HepG2 (cell line): Measurements from ENCODE around the gene ARID5B. TPM values are rescaled to one million over a fixed set of nuclear protein-coding genes. Genes with fewer than 3 reads are reported as not detected.

ENCODE experiments used
- ATAC-seq: fragments of 200-7000 bp; cut with Tn5 transposase; 3 replicates; pipeline ENCODE4 v1.9.1; 2020; ENCODE audit warnings: mild to moderate bottlenecking, moderate library complexity
- BruUV-seq: library from RNA; stranded (reverse); fragments of 400-500 nt; replicated peaks from 2 replicates; lab custom pipeline; 2021; lab: Mats Ljungman, UMichigan
- CTCF ChIA-PET: fragments of 300-600 bp; formaldehyde crosslinking; extraction: SDS; loops from one replicate; lab custom pipeline; 2021; ENCODE audit warnings: low total read pairs, inconsistent platforms, low intra/inter-chr PET ratio; lab: Yijun Ruan, JAX
- POLR2A ChIA-PET: fragments of 350-600 bp; sonication (Branson Sonifier 250); formaldehyde crosslinking; loops from one replicate; lab custom pipeline; 2020; ENCODE audit warnings: antibody characterized with exemption, inconsistent platforms; lab: Yijun Ruan, JAX
- DNase-seq: peaks from one replicate; pipeline ENCODE4 v3.0.0-alpha.2; 2015; ENCODE audit warnings: low spot score
- FAIRE-seq: peaks from 3 replicates; lab custom pipeline; 2011; peaks lifted over from hg19 to GRCh38; lab: Jason Lieb, UNC
- H2AFZ ChIP-seq: one replicate; pipeline ENCODE4 v1.6.1; 2011; ENCODE audit warnings: low read length, inconsistent platforms
- H3K27ac ChIP-seq: fragments of 300-600 bp; 3 replicates; pipeline ENCODE4 v1.8.0; 2011; ENCODE audit warnings: mixed run types, mild to moderate bottlenecking, mixed read lengths, low read length, inconsistent platforms; ENCODE audit not compliant: insufficient read depth; ENCODE audit errors: extremely low read length
- H3K27me3 ChIP-seq, 2 experiments: fragments of 200-600 bp in 1 of 2; 2 replicates in 1 of 2; 3 replicates in 1 of 2; pipeline versions ENCODE4 v1.6.0 to v1.8.0; 2011; ENCODE audit warnings: low read length in 2 of 2, mild to moderate bottlenecking in 2 of 2, moderate library complexity in 2 of 2, inconsistent platforms in 1 of 2; ENCODE audit not compliant: insufficient read depth in 2 of 2, control insufficient read depth in 1 of 2
- H3K36me3 ChIP-seq, 2 experiments: fragments of 200-600 bp in 1 of 2; replicated peaks in 1 of 2; 2 replicates in 1 of 2; 3 replicates in 1 of 2; pipeline versions ENCODE4 v1.5.1 to v1.8.0; 2011; ENCODE audit warnings: low read length in 2 of 2, inconsistent platforms in 1 of 2; ENCODE audit not compliant: insufficient read depth in 2 of 2, control insufficient read depth in 1 of 2
- H3K4me1 ChIP-seq: 2 replicates; pipeline ENCODE4 v1.5.1; 2012; ENCODE audit warnings: low read length, inconsistent platforms; ENCODE audit not compliant: insufficient read depth
- H3K4me2 ChIP-seq: 2 replicates; pipeline ENCODE4 v1.6.0; 2011; ENCODE audit warnings: low read depth, low read length, inconsistent platforms
- H3K4me3 ChIP-seq, 3 experiments: fragments of 200-600 bp in 1 of 3; sonication (generic), shearing (Covaris generic) in 1 of 3; replicated peaks in 1 of 3; 2 replicates each; pipeline ENCODE4 v1.5.1; 2011 to 2016; ENCODE audit warnings: low read length in 3 of 3, inconsistent platforms in 2 of 3, low read depth in 2 of 3, mild to moderate bottlenecking in 2 of 3, control low read depth in 1 of 3, mixed read lengths in 1 of 3; ENCODE audit not compliant: insufficient read depth in 1 of 3
- H3K79me2 ChIP-seq: one replicate; pipeline ENCODE4 v1.6.1; 2011; ENCODE audit warnings: low read length, inconsistent platforms; ENCODE audit not compliant: insufficient read depth
- H3K9ac ChIP-seq: 2 replicates; pipeline ENCODE4 v1.6.0; 2011; ENCODE audit warnings: mild to moderate bottlenecking, low read depth, low read length, inconsistent platforms; ENCODE audit not compliant: insufficient read depth
- H3K9me3 ChIP-seq: 2 replicates; pipeline ENCODE4 v1.5.1; 2012; ENCODE audit warnings: mild to moderate bottlenecking, low read length
- H4K20me1 ChIP-seq: 2 replicates; pipeline ENCODE4 v1.6.0; 2011; ENCODE audit warnings: inconsistent platforms, mild to moderate bottlenecking, low read length, moderate library complexity; ENCODE audit not compliant: insufficient read depth
- ASH2L ChIP-seq: fragments of 300-600, 200-600 bp; sonication (generic); IDR thresholded peaks from 2 replicates; pipeline ENCODE4 v1.7.0; 2017; ENCODE audit warnings: low read depth, mild to moderate bottlenecking, moderate library complexity, mixed read lengths, low read length; ENCODE audit not compliant: insufficient read length
- CREB3 ChIP-seq: sonication (generic); formaldehyde crosslinking; IDR thresholded peaks from 2 replicates; pipeline ENCODE4 v1.5.0; 2020; ENCODE audit warnings: missing genetic modification reagents
- DNMT3B ChIP-seq: conservative IDR thresholded peaks from 2 replicates; pipeline ENCODE4 v1.6.1; 2016; ENCODE audit warnings: missing biosample characterization, control low read depth
- ERF ChIP-seq: IDR thresholded peaks from 2 replicates; pipeline ENCODE4 v1.6.1; 2018; ENCODE audit warnings: missing biosample characterization, missing genetic modification reagents
- ETV6 ChIP-seq: sonication (generic); formaldehyde crosslinking; conservative IDR thresholded peaks from 2 replicates; pipeline ENCODE4 v1.4.0; 2020; ENCODE audit warnings: missing genetic modification reagents
- FOXA1 ChIP-seq, 2 experiments: fragments of 450-650 bp in 1 of 2; sonication (generic) in 1 of 2; formaldehyde crosslinking in 1 of 2; IDR thresholded peaks; 2 replicates each; pipeline versions ENCODE4 v1.4.0 to v1.6.1; 2016 to 2020; ENCODE audit warnings: missing genetic modification reagents in 1 of 2
- GTF2F1 ChIP-seq: fragments of 150-350 bp; IDR thresholded peaks from 2 replicates; pipeline ENCODE4 v1.6.1; 2014; ENCODE audit warnings: low read length
- HOXA9 ChIP-seq: sonication (generic); formaldehyde crosslinking; IDR thresholded peaks from 2 replicates; pipeline ENCODE4 v1.8.1; 2022; ENCODE audit warnings: missing genetic modification reagents, mild to moderate bottlenecking, moderate library complexity, borderline replicate concordance
- KAT2B ChIP-seq: fragments of 150-350 bp; IDR thresholded peaks from 2 replicates; pipeline ENCODE4 v1.6.1; 2014; ENCODE audit warnings: low read depth, low read length, borderline replicate concordance
- NBN ChIP-seq: fragments of 450-650 bp; conservative IDR thresholded peaks from 2 replicates; pipeline ENCODE4 v1.6.1; 2017
- PAX8 ChIP-seq: sonication (generic); formaldehyde crosslinking; IDR thresholded peaks from 2 replicates; pipeline ENCODE4 v1.8.0; 2022; ENCODE audit warnings: mild to moderate bottlenecking, missing genetic modification reagents, borderline replicate concordance
- RFX1 ChIP-seq: fragments of 450-650 bp; IDR thresholded peaks from 2 replicates; pipeline ENCODE4 v1.6.1; 2017
- SOX5 ChIP-seq: IDR thresholded peaks from 2 replicates; pipeline ENCODE4 v1.6.1; 2016; ENCODE audit warnings: borderline replicate concordance
- TCF7L2 ChIP-seq: IDR thresholded peaks from 2 replicates; pipeline ENCODE4 v1.6.1; 2011; ENCODE audit warnings: mild to moderate bottlenecking, low read depth, low read length, moderate library complexity
- TEAD2 ChIP-seq: sonication (generic); formaldehyde crosslinking; IDR thresholded peaks from 2 replicates; pipeline ENCODE4 v1.9.0; 2021; ENCODE audit warnings: missing genetic modification reagents
- THAP7 ChIP-seq: sonication (generic); formaldehyde crosslinking; IDR thresholded peaks from 2 replicates; pipeline ENCODE4 v1.8.1; 2023; ENCODE audit warnings: mild to moderate bottlenecking, missing genetic modification reagents
- ZNF543 ChIP-seq: sonication (generic); formaldehyde crosslinking; IDR thresholded peaks from 2 replicates; pipeline ENCODE4 v1.4.0; 2020; ENCODE audit warnings: mild to moderate bottlenecking, missing genetic modification reagents
- ZNF564 ChIP-seq: sonication (generic); formaldehyde crosslinking; IDR thresholded peaks from 2 replicates; pipeline ENCODE4 v1.8.1; 2023; ENCODE audit warnings: mild to moderate bottlenecking, missing genetic modification reagents
- ZNF570 ChIP-seq: sonication (generic); formaldehyde crosslinking; IDR thresholded peaks from 2 replicates; pipeline ENCODE4 v1.4.0; 2020; ENCODE audit warnings: mild to moderate bottlenecking, missing genetic modification reagents, borderline replicate concordance
- ZNF598 ChIP-seq: sonication (generic); formaldehyde crosslinking; IDR thresholded peaks from 2 replicates; pipeline ENCODE4 v1.5.1; 2020; ENCODE audit warnings: mild to moderate bottlenecking, missing genetic modification reagents, borderline replicate concordance
- ZNF678 ChIP-seq: sonication (generic); formaldehyde crosslinking; IDR thresholded peaks from 2 replicates; pipeline ENCODE4 v1.4.0; 2020; ENCODE audit warnings: mild to moderate bottlenecking, missing genetic modification reagents
- ZNF777 ChIP-seq: sonication (generic); formaldehyde crosslinking; IDR thresholded peaks from 2 replicates; pipeline ENCODE4 v1.4.0; 2020; ENCODE audit warnings: missing genetic modification reagents
- ZNF800 ChIP-seq: sonication (generic); formaldehyde crosslinking; IDR thresholded peaks from 2 replicates; pipeline ENCODE4 v1.4.0; 2020; ENCODE audit warnings: missing genetic modification reagents
- ZZZ3 ChIP-seq: sonication (generic); formaldehyde crosslinking; IDR thresholded peaks from 2 replicates; pipeline ENCODE4 v1.4.0; 2020; ENCODE audit warnings: missing genetic modification reagents, mild to moderate bottlenecking, borderline replicate concordance
- WGBS: methylation state at CpG from one replicate; pipeline ENCODE4 v1.1.6; 2017; ENCODE audit warnings: low lambda C conversion rate; 5-methylcytosine and 5-hydroxymethylcytosine counted together
- in situ Hi-C: cut with HindIII; loops from 2 replicates; pipeline ENCODE4 v1.10.0; 2017; ENCODE audit warnings: low pct_unique_long_range_greater_than_20kb; ENCODE audit not compliant: extremely low pct_ligation_motif_present
- intact Hi-C: fragments of 100-400 bp; cut with micrococcal nuclease; formaldehyde crosslinking; loops from one replicate; pipeline ENCODE4 v1.10.0; 2022; ENCODE audit not compliant: unreplicated experiment
- polyA plus RNA-seq, 8 experiments: library from polyadenylated mRNA; depleted of rRNA in 3 of 8; stranded (reverse) in 7 of 8; unstranded in 1 of 8; fragments of >200 nt; fragmentation: Illumina TruSeq in 4 of 8; extraction: Trizol in 4 of 8; gene quantifications; 2 replicates each; pipeline versions ENCODE4 v1.2.1 to v1.2.3, GENCODE V29; 2011 to 2016; ENCODE audit warnings: low read depth in 4 of 8, missing spikeins in 1 of 8, mixed read lengths in 1 of 8; ENCODE audit not compliant: insufficient read depth in 1 of 8
- total RNA-seq, 5 experiments: library from RNA; depleted of rRNA; stranded (reverse); fragments of >200 nt; fragmentation: Illumina TruSeq; extraction: Trizol; gene quantifications; 2 replicates each; pipeline ENCODE4 v1.2.3, GENCODE V29; 2016; ENCODE audit warnings: low read depth in 1 of 5

Gene ARID5B
- total and polyA plus RNA-seq, 2 of the 13 experiments (the other 11 are each of a cell fraction or from before 2014, with no cell fraction given) = 6.2 to 21.1 TPM

DNA sequence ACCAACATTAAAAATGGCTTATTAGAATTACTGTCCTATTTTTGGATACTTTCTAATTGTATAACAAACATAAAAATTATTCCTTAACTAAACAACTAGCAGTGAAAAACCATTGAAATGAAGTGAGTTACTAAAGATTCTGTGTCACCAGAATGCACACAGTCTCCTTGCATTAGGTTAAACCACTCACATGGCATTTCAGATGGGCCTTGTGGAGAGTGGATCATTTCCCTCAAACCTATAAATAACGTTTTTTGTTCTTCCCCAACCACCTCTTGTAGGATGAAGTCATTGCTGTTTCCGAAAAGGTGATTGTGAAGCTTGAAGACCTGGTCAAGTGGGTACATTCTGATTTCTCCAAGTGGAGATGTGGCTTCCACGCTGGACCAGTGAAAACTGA is 38.4 kb downstream of the ARID5B start (continued):
- TF ChIP-seq ZNF564 (CRISPR knock-in tag) (no peak), ZNF570 (CRISPR knock-in tag) (no peak), RFX1 (no peak), GTF2F1 (no peak), THAP7 (CRISPR knock-in tag) (no peak)
- TF ChIP-seq, all 625 proteins: peak for 0

GRCh38 chr10:61941202-61941681 is 39.7 kb downstream of the ARID5B start:
- peaks cover 31% of the 10 kb centered on the region for H3K4me1 ChIP-seq
- BruUV-seq = no TSS peak
- in situ Hi-C loops (no loop called here), intact Hi-C loops (no loop called here)
- no peak overlapping the region for H3K4me3 ChIP-seq
- no peak overlapping the region for H3K9ac ChIP-seq
- no peak overlapping the region for H3K27ac ChIP-seq
- H3K79me2 ChIP-seq = peaks cover 3% of the 10 kb centered on the region
- no peak for DNase-seq
- FAIRE-seq = no peak
- no peak for TF ChIP-seq KAT2B
- no peak for TF ChIP-seq ASH2L
- no peak for TF ChIP-seq ZNF777
- no peak for TF ChIP-seq ERF
- no peak for TF ChIP-seq PAX8
- no peak for TF ChIP-seq ZNF800 (CRISPR knock-in tag)
- TF ChIP-seq HOXA9 (CRISPR knock-in tag) = no peak
- no peak for TF ChIP-seq ETV6 (CRISPR knock-in tag)
- no peak for TF ChIP-seq TCF7L2
- no peak for TF ChIP-seq FOXA1 (IDR thresholded peaks at IDR 0.05)
- TF ChIP-seq FOXA1 (CRISPR knock-in tag; IDR thresholded peaks at IDR 0.05) = no peak
- TF ChIP-seq ZNF598 (CRISPR knock-in tag) = no peak
- TF ChIP-seq NBN = no peak
- TF ChIP-seq ZNF678 (CRISPR knock-in tag) = no peak
- no peak for TF ChIP-seq ZZZ3 (CRISPR knock-in tag)
- TF ChIP-seq DNMT3B (CRISPR knock-in tag) = no peak
- TF ChIP-seq TEAD2 (CRISPR knock-in tag) = no peak
- TF ChIP-seq CREB3 (CRISPR knock-in tag) = no peak
- no peak for TF ChIP-seq ZNF543
- TF ChIP-seq SOX5 (CRISPR knock-in tag) = no peak
- no peak overlapping the region for H2AFZ ChIP-seq
- H3K4me2 ChIP-seq = no peak overlapping the region
- ChIA-PET CTCF (no interaction called here), POLR2A (no interaction called here)
- no peaks in the 10 kb centered on the region for H4K20me1 ChIP-seq
- peaks cover 4 to 26% of the 10 kb centered on the region in 2 experiments for H3K36me3 ChIP-seq
- 95% methylated on average over 4 of the region's 4 CpGs for WGBS
- H3K9me3 ChIP-seq = no peaks in the 10 kb centered on the region
- ATAC-seq = no peak
- H3K27me3 ChIP-seq = no peaks in the 10 kb centered on the region
